NCI-H2081 (cell line): ENCODE measurements around the gene KMT5C.

ENCODE experiments used
- DNase-seq, 2 experiments: peaks; one replicate each; lab custom pipeline; 2025; lab: John Stamatoyannopoulos, UW

Gene KMT5C

DNA sequence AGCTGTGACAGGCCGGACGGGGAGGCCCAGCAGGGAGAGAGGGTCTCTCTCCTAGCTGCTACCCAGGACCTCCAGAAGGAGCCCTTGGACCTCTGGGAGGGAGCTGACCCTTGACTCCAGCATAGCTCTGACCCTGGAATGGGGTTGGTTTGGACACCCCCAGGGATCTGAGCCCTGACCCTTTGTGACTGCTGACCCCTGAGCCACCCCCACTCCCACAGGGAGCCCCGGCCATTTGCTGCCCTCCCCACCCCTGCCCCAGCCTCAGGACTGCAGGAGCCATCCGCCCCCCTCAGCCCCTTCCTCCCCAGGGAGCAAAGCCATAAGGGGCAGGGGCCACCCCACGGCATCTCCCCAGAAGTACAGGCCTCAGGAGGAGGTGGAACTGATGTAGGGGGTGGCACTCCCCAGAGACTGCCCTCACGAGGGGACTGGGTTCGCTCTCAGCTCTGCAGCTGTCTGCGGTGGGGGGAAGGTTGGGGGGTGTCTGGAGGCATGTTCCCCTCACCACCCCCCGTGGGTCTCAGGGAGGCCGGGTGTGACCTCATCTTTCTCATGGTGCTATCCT, 7.8 kb downstream of the KMT5C start:
- DNase-seq: no peak

DNA sequence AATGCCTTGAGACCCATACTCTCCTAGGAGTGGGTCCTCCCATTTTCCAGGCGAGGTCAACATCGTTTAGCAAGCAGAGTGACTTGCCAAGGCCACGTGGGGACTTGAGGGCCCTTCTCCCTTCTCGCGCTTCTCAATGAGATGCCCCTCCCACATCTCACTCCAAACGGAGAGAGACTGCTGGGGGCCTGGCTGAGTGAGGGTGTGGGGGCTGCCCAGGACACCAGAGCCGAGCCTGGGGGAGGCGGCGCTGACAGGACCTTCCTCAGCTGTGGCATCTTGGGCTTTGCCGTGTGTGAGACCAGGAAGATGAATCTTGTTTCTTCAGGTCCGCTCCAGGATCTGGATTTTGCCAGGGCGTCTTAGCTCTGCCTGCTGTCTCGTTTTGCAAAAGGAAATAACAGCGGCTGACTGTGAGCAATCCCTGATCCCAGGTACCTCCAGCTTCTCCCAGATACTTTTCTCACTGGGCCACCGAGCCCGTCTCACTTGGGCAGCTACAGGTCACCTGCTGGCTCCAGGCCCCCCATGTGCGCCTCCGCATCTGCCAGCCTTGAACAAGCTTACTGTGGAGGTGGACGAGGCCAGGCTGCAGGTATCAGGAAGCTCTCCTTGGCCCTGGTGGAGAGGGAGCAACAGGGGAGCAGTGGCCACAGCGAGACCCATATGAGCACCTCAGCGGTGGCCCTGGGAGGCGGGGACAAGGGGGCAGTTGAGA, 8.8 kb downstream of the KMT5C start:
- no peak for DNase-seq

DNA sequence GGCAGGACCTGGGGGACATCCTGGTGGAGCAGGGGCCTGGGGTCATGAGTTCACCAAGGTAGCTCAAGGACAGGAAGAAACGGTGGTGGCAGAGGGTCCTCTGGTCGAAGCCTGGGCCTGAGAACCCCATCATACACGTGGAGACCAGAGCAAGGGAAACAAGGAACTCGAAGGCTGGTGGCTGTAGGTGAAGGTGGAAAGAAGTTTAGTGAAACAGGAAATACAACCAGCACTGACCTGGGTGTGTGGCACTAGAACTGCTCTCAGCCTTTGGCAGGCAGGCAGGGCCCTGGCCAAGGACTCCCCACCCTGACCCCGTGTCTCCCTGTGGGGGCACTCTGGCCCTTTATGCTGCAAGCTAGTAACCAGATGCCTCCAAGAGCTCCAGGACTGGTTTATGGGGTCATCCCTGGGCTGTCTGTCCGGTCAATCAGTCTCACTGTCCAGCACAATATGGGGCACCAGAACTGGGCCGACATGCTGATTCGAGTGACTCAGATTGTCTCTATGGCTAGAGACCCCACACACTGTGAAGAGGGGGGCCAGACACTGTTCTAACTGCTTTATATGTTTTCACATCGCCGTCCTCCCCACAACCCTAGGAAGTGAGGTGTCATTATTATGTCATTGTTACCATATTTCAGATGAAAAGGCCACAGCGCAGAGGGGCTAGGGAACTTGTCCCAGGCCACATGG, 11.1 kb downstream of the KMT5C start:
- DNase-seq: no peak

DNA sequence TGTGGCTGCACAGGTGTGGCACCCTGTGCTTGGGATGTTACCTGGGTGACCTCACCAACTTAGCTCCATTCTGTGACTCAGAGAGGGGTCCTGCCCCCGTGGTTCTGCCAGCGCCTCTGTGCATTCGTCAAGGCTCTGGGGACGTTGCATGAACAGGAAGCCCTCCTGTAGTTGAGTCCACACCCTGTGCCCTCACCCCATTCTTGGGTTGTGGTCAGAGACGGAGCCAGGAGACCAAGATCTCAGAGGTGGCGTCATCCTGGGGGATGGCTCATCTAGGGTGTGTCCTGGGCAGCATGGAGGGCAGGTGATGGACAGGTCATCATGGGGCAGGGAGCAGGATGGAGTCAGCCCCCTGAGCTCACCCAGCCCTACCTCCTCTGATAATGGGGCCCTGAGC, 12.4 kb downstream of the KMT5C start:
- no peak for DNase-seq

DNA sequence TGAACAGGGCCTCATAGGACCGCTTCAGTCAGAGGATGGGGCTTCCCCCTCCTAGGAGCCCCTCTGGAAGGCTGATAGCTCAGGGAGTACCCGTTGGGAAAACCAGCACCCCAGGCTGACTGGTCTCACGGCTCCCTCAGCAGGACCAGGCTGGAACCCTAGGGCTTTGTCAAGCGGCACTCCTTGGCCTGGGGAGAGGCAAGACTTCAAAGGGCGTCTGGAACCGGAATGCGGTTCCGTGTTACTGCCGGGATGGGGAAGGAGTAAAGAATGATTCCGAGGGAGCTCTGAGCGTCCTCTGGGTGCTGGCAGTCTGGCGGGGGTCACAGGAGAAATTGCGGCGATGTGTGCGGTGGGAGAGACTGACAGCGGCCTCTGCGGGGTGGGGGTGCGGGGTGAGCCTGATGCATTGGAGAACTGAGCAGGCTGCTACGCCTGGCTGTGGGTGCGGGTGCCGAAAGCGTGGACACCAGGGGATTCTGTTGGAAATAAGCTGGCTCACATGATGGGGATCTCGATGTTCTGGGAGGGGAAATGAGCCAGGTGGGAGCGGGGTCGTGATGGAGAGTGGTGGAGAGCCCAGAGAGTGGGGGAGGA, 13.0 kb downstream of the KMT5C start:
- DNase-seq: no peak

DNA sequence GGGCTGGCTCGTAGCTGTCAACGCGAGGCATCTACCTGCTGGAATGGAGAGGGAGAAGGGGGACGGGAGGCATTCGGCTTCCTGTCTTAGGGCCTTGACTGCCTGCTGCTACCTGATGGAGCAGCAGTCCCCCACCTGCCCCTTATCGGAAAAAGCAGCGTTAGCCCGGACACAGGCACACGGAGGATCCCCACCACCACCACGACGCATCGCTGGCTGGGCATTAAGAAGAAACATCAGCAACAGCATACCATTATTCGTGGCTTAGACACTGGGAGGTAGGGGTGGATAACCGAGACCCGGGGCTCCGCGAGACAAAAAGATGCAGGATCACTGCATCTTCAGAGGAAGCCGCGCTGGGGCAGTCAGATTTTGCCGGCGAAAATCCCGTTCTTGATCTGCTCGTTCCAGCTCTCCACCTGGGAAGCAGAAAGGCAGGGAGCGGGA, 13.7 kb downstream of the KMT5C start:
- DNase-seq: no peak

DNA sequence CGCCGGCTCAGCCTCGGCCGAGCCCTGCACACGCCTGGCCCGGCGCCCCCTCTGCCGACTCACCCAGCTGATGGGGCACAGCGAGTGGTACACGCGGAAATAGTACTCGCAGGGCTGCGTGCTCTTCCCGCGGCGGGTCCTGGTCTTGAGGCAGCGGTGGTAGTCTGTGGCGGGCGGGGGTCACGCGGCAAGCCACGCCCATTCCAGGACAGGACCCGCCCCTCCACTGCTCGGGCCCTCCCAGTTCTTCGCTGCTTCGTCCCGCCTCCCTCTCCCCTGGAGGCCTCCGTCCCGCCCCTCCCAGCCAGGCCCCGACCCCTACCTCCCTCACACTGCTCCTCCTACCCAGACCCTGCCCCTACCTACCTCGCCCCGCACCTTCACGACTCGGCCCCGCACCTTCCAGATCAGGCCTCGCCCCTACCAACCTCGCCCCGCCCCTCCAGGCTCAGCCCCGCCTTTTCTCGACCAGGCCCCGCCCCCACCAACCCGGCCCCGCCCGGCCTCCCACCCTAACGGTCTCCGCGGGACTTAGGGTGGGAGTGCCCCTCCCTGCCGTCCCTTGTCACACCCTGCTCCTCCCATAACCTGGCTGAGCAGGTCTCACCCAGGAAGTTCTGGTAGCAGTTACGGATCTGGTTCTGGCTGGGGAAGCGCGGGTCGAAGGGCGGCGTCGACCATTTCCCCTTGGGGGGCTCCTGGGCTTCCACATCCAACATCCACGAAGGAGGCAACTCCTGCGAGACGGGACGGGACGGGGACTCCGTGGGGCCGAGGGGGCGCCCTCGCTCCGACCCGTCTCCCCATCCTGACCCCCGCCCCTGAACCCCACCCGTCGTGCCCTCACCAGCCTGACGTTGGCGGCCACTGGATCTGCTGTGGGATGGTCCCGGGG, 14.4 kb downstream of the KMT5C start:
- DNase-seq: no peak

DNA sequence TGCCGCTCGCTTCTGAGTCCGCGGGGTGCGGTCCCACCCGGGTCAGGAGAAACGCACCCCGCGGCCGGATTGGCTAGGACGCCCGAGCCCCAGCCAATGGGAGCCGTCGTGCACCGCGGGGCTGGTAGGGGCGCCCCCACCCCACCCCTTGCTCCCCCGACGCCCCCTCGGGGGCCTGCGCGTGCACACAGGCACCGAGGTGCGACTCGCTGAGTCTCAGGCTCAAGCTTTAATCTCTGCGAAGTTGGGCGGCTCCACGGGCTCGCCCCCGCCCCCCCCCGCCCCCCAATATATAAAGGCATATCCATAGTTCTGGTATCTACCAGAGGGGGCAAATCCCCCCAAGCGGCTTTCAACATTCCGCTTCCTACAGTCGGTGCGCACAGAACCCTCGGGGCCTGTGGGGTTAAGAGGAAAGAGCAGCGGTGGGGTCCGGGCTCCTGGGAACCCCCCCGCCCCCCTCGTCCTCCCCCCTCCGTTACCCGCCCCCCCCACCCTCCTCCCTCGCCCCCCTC, 15.1 kb downstream of the KMT5C start, which contains the start of gene COX6B2:
Gene COX6B2, minus strand, starts transcription at position 22 of the 515 bp plus-strand sequence. CDS start 198 bp downstream, outside the sequence.
- DNase-seq: no peak

DNA sequence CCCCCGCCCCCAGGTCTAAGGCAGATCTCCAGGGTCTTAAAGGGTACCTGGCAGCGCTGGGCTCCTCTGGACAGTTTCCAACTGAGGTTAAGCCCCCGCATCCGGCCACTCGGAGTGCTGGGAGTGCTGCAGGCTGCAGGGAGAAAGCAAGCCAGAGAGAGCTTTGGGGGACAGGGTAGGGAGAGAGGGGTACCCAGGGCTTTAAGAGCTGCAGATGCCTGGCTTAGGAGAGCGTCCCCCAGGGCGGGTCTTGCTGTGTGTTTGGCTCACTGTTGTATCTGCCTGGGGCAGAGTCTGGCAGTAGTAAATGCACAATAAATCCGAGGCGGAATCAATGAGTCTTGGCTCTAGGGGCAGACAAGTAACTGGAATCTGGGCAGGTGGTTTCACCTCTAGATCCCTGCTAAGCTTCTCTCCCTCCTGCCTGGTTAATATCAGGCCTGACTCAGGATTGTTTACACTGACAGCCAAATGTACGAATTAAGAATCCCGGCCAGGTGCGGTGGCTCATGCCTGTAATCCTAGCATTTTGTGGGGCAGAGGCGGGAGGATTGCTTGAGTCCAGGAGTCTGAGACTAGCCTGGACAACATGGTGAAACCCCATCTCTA, 15.6 kb downstream of the KMT5C start:
- DNase-seq: no peak

DNA sequence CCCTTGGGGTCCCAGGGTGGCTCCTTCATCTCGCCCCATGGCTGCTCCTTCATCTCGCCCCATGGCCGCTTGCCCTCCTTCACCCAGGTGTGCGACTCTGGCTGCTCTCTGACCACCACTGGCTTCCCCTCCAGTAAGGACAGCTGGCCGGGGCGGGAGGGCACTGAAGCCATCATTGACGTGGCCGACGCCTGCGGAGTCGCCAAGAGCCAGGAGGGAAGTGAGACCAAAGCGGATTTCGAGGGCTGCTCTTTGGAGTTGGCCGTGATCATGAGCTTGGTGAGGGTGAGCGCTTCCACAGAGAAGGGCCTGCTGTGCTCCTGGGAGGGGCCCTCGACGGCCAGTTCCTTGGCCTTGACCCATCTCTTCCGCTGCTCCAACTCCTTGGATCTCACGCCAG, 18.8 kb downstream of the KMT5C start:
- DNase-seq: no peak

DNA sequence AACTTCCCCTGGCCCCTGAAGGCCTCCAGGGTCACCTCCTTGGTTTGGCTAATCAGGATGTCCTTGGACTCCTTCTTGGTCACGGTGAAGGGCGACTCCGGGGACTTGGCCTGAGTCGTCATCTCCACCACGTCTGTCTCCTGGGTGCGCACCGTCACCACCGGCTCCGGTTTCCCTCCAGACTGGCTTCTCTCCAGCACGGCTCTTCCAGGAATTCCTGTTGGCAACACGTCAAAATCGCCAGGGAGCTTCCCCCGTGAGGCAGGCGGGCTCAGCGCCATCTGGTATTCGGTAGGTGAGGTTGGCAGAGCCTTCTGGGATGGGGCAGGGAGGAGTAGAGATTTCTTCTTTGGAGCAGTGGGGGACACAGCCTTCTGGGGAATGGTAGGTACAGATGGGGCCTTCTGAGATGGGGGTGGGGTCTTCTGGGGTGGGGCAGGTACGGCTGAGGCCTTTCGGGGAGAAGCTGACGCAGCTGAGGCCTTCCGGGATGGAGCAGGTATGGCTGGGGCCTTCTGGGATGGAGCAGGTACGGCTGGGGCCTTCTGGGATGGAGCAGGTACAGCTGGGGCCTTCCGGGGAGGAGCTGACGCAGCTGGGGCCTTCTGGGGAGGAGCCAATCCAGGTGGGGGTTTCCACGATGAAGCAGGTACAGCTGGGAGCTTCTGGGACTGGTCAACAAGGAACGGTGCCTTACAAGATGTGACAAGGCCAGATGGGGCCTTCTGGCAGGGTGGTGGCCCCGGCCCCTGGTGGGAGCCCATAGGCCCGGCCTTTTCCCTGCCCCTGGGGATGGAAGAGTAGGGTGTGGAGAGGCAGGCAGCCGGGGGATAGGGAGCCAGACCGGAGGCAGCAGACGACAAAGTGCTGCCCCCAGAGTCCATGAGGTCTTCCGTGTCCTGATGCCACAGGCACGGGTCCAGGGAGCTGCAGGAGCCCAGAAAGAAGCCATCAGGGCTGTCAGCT, 19.6 kb downstream of the KMT5C start:
- no peak for DNase-seq

DNA sequence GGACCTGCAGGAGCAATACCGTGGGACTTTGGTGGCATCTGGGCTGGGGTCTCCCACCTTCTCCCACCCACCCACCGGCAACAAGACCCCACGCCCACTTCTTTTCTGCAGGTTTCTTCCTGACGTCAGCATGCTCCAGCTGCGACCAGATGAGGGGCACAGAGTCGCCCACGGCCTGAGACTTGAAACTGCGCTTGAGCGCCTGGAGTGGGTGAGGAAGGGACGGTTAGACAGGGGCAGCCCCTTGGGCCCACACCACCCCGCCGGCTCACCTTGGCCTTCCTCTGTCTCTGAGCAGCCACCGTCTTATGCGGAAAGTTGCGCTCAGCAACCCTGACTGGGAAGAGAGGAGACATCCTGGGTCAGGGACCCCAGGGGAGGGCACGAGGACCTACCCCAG, 21.2 kb downstream of the KMT5C start:
- DNase-seq: no peak

DNA sequence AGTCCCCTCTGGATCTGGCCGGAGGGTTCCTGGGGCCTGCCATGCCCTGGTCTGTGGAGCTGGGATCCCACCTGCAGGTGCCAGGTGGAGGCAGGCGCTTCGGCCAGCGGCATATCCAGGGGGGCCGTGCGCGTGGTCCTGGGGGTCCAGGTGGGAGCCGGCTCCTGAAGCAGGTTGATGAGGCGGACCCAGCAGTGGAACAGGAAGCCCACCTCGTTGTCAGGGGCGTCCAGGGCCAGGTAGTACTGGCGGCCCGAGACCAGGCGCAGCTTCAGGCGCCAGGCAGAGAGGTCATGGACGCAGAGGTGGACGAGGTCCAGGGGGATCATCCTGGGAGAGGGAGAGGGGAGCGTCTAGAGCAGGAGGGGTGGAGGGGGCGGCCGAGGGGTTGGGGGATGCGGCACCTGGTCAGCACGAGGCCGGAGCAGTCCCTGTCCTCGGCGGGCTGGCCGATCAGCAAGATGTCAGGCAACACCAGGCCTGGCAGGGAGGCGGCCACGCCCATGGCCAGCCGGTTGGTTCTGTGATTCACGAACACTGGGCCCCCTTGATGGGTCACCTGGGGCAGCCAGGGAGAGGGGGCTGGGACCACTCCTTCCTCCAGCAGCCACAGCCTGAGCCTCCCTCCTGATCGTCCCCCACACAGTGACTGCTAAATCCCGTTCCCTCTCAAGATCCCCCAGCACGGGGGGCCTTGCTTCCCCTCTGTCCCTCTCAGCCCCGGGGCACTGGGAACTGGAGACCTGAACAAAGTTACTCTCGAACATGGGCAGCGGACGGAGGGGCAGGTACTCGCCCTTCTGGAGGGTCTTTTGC, 22.7 kb downstream of the KMT5C start:
- DNase-seq: no peak

DNA sequence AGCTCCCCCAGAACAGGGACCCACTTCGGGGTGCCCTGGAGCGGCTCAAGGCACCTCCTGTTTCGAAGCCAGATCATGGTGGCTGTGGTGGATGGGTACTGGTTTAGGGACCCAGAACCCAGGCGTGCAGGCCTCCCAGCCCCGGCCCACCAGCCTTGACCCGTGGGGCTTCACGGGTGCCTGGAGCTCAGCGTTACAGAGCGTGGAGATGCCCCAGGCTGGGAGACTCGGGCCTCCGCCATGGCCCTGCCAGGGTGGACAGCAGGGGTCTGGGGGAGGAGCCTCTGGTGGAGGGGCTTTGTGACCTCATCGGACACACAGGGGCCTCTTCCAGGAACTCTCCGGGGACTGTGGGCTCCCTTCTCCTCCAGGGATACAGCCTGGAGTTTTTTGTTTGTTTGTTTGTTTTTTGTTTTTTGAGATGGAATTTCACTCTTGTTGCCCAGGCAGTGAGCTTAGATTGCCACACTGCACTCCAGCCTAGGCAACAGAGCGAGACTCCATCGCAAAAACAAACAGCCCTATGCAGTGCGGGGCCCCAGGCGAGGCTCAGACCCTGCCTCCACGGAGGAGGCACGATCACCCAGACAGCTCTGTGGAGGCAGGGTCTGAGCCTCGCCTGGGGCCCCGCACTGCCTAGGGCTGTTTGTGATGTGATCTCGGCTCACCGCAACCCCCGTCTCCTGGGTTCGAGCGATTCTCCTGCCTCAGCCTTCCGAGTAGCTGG, 23.5 kb downstream of the KMT5C start, which contains the start of gene GARIN5B:
Gene GARIN5B, minus strand, starts transcription at position 271 of the 727 bp plus-strand sequence. Its CDS starts 194 bp downstream, at position 77.
- DNase-seq: no peak

DNA sequence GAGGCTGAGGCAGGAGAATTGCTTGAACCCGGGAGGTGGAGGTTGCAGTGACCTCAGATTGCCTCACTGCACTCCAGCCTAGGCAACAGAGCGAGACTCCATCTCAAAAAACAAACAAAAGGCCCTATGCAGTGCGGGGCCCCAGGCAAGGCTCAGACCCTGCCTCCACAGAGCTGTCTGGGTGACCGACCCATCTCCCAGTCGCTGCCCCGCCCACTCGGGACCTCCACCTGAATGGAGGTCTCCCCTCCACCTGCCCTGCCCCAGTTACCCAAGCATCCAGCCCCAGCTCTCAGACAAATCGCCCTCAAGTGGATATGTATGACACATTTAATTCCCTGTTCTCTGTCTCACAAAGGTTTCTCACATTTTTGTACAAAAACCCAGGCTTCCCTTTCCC, 25.6 kb downstream of the KMT5C start:
- DNase-seq: no peak

DNA sequence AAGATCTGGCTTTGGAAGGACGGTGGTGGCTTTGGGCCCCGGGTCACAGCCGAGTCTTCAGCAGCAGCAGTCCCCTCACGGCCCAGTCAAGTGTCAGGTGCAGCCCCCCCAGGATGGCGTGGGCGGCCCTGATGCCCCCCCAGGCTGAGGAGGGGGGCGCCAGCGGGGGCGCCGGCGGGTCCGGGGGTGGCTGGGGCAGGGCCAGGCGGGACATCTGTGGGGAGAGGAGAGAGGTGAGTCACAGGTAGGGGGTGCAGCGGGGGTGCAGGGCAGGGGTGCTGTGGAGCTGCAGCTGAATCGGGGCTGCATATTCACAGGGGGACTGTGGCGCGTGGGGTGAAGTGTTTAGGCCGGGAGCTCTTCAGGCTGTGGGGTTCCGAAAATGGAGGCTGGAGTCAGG, 26.3 kb downstream of the KMT5C start:
- no peak for DNase-seq

DNA sequence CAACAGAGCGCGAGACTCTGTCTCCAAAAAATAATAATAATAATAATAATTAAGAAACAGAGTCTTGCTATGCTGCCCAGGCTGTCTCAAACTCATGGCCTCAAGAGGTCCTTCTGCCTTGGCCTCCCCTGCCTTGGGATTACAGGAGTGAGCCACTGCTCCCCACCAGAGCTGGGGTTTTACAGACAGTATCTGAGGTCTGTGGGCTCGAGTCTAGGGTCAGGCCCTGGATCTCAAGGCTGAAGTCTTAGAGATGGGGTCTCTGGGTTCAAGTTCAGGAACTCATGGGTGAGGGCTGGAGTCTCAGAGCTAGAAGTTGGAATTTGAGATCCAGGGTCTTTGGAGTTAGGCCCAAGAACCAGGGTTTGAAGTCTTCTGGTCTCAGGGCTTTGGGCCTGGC, 27.1 kb downstream of the KMT5C start:
- DNase-seq: no peak

DNA sequence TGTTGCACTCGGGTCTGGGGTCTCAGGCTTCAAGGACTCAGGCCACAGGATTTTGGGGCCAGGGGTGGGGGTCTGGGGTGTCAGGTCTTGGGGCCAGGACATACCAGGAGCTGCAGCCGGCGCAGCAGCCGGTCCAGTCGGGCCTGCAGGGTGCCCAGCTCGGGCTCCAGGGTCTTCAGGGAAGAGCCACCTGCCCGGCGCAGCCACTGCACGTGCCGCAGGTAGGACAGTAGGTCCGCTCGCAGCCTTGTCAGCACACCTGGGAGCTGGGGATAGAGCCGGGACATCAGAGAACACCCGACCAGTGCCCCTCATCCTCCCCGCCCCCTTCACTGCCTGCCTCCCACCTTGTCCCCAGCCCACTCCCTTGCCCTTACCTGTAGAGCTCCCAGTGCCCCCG, 28.4 kb downstream of the KMT5C start:
- DNase-seq: no peak
